Measurements from ENCODE around the gene SHE. TPM values are rescaled to one million over a fixed set of nuclear protein-coding genes. Genes with fewer than 3 reads are reported as not detected.

The SHE gene
- total and polyA plus RNA-seq, 12 donors, result 7.9 to 19.6 (median 13.3) TPM

- peaks cover 0 to 34% (median 24%) of the 10 kb centered on the region in 9 donors for H3K4me1 ChIP-seq
- ATAC-seq, result no peak
- H3K36me3 ChIP-seq, result peaks cover 0 to 73% (median 53%) of the 10 kb centered on the region in 9 donors
- H3K4me3 ChIP-seq, result no peak overlapping the region
- H3K27me3 ChIP-seq, result no peaks in the 10 kb centered on the region
- no peak for DNase-seq
- intact Hi-C loops (cut with DNase I), result loop anchor here in 6 of 10 donors (2.0 to 10.0 kb wide), 5 partner anchors 67 to 194 kb away; partner anchors contain the start of gene IL6R (in 2 of the 6)
- TF ChIP-seq CTCF (IDR thresholded peaks at IDR 0.05), result no peak
- no peaks in the 10 kb centered on the region for H3K9me3 ChIP-seq
- 80 to 88% methylated on average over 3 of the region's 3 CpGs for WGBS, 2 donors
- no peak overlapping the region for H3K27ac ChIP-seq
These were observed 47.1 kb upstream of the SHE start for GRCh38 chr1:154549202-154549770.

- DNase-seq (peak; percentile 34 to 35), ATAC-seq (peak in 7 of 8 donors; percentile 49 to 84 (median 75))
- 33% methylated on average over 1 of the region's 1 CpG for WGBS, 2 donors
- peak overlapping the region in 7 of 10 donors; percentile 14 to 49 (median 32) for H3K27ac ChIP-seq
- TF ChIP-seq CTCF (IDR thresholded peaks at IDR 0.05), result no peak
- no peaks in the 10 kb centered on the region for H3K9me3 ChIP-seq
- intact Hi-C loops (cut with DNase I), result loop anchor here in 6 of 10 donors (2.0 to 10.0 kb wide), 5 partner anchors 66 to 193 kb away; partner anchors contain the start of gene IL6R (in 2 of the 6)
- peaks cover 0 to 60% (median 42%) of the 10 kb centered on the region in 9 donors for H3K36me3 ChIP-seq
- no peaks in the 10 kb centered on the region for H3K27me3 ChIP-seq
- H3K4me3 ChIP-seq, result no peak overlapping the region
- peaks cover 0 to 34% (median 19%) of the 10 kb centered on the region in 9 donors for H3K4me1 ChIP-seq
These were observed 45.8 kb upstream of the SHE start for GRCh38 chr1:154548028-154548427.

- DNase-seq, result no peak
- Histone ChIP-seq H3K4me3 (no peak overlapping the region), H3K36me3 (peaks cover 0 to 52% (median 34%) of the 10 kb centered on the region in 9 donors), H3K27ac (peak overlapping the region in 4 of 10 donors; percentile 27 to 49 (median 36)), H3K4me1 (peaks cover 0 to 34% (median 19%) of the 10 kb centered on the region in 9 donors), H3K27me3 (no peaks in the 10 kb centered on the region), H3K9me3 (no peaks in the 10 kb centered on the region)
- 70 to 73% methylated on average over 11 of the region's 11 CpGs for WGBS, 2 donors
- ATAC-seq, result no peak
- intact Hi-C loops (cut with DNase I), result loop anchor here in 6 of 10 donors (2.0 to 10.0 kb wide), 6 partner anchors 65 to 192 kb away; partner anchors contain the start of gene IL6R (in 2 of the 6)
- no peak for TF ChIP-seq CTCF (IDR thresholded peaks at IDR 0.05)
These were observed 45.0 kb upstream of the SHE start for GRCh38 chr1:154547105-154547732.

- WGBS, 2 donors, result 82 to 83% methylated on average over 13 of the region's 13 CpGs
- Histone ChIP-seq H3K36me3 (peaks cover 0 to 45% (median 26%) of the 10 kb centered on the region in 9 donors), H3K27ac (no peak overlapping the region), H3K4me1 (peaks cover 0 to 34% (median 19%) of the 10 kb centered on the region in 9 donors), H3K9me3 (no peaks in the 10 kb centered on the region), H3K4me3 (no peak overlapping the region), H3K27me3 (no peaks in the 10 kb centered on the region)
- ATAC-seq, result peak in 6 of 8 donors; percentile 70 to 80 (median 74)
- TF ChIP-seq CTCF (IDR thresholded peaks at IDR 0.05), result peak; percentile 67 to 86 (median 83)
- intact Hi-C loops (cut with DNase I), result loop anchor here in 6 of 10 donors (1.0 to 10.0 kb wide), 7 partner anchors 64 to 192 kb away; partner anchors contain the start of gene IL6R (in 2 of the 6)
- DNase-seq, result peak; percentile 49 to 51
These were observed 44.3 kb upstream of the SHE start for GRCh38 chr1:154546264-154547063.
